Measurements from ENCODE around the gene CISD2. TPM values are rescaled to one million over a fixed set of nuclear protein-coding genes. Genes with fewer than 3 reads are reported as not detected.

The CISD2 gene
- total and polyA plus RNA-seq, 7 experiments from 2014 or later = 11.4 to 50.3 (median 14.3) TPM

Other genes with a start within 250 kb of the CISD2 start
- 10 to 100 TPM; 15.7 to 56.4 (median 29.7) TPM for gene MANBA, start 108.0 kb upstream of the CISD2 start, total RNA-seq
- 10 to 100 TPM; 16.4 to 26.0 TPM for gene MANBA, start 108.0 kb upstream of the CISD2 start, polyA plus RNA-seq
- 100 to 1,000 TPM; 339 to 556 (median 413) TPM for gene UBE2D3, start 41.4 kb upstream of the CISD2 start, total RNA-seq
- 100 to 1,000 TPM; 314 to 460 TPM for gene UBE2D3, start 41.4 kb upstream of the CISD2 start, polyA plus RNA-seq
- gene SLC9B1, start 150.7 kb downstream of the CISD2 start, total RNA-seq = 1 to 10 TPM; 1.4 to 7.2 (median 3.9) TPM
- 1 to 10 TPM; 1.7 to 3.4 TPM for gene SLC9B1, start 150.7 kb downstream of the CISD2 start, polyA plus RNA-seq
- gene SLC9B2, start 207.8 kb downstream of the CISD2 start, total RNA-seq = 10 to 100 TPM; 15.9 to 26.3 (median 20.1) TPM
- 10 to 100 TPM; 12.7 to 14.4 TPM for gene SLC9B2, start 207.8 kb downstream of the CISD2 start, polyA plus RNA-seq
- gene BDH2, start 230.8 kb downstream of the CISD2 start, total RNA-seq = 10 to 100 TPM in 4 of 5 experiments, 1 to 10 TPM in 1; 8.4 to 21.9 (median 18.5) TPM
- 10 to 100 TPM; 33.3 to 41.0 TPM for gene BDH2, start 230.8 kb downstream of the CISD2 start, polyA plus RNA-seq

Data from naive thymus-derived CD4-positive, alpha-beta T cell (primary cell).